HG03159 (cell line): ENCODE results near the gene MAGED1.
"Not testable (repeated sequence)": the region's sequence is repeated elsewhere in the genome, so short reads cannot be mapped to it uniquely, and the experiment has no call there.

Source experiments
- ATAC-seq: cut with Tn5 transposase; IDR thresholded peaks from one replicate; pipeline ENCODE4 v1.9.1; 2021; ENCODE audit warnings: mild to moderate bottlenecking, moderate library complexity; ENCODE audit not compliant: unreplicated experiment

The MAGED1 gene

GRCh38 chrX:51894697-51895336, 1.4 kb downstream of the MAGED1 start:
- ATAC-seq: peak; percentile 66

GRCh38 chrX:51896626-51897025, 3.2 kb downstream of the MAGED1 start:
- ATAC-seq: no peak

- ATAC-seq: no peak
Measured at GRCh38 chrX:51899741-51900140, 6.3 kb downstream of the MAGED1 start.

GRCh38 chrX:51902510-51903050, 9.2 kb downstream of the MAGED1 start:
- ATAC-seq: no peak

- ATAC-seq: not testable (repeated sequence)
Measured at GRCh38 chrX:51905152-51905551, 11.7 kb downstream of the MAGED1 start.

GRCh38 chrX:51905711-51906110, 12.3 kb downstream of the MAGED1 start:
- no peak for ATAC-seq

GRCh38 chrX:51917604-51918003, 24.2 kb downstream of the MAGED1 start:
- ATAC-seq: no peak

GRCh38 chrX:51922561-51922960, 29.1 kb downstream of the MAGED1 start:
- ATAC-seq: no peak

- no peak for ATAC-seq
Measured at GRCh38 chrX:51931566-51932150, 38.2 kb downstream of the MAGED1 start.
